ENCODE data around the gene SYCN.

The SYCN gene

GRCh38 chr19:39203372-39204341, at the start of gene SYCN:
Gene SYCN (minus strand): TSS chr19:39204263. CDS start chr19:39204254, 9 bp downstream.
- TF ChIP-seq CTCF (IDR thresholded peaks at IDR 0.05; ENCODE audit: low read depth, low read length, missing control alignments) = no peak
- H3K4me3 ChIP-seq (ENCODE audit: low read depth, low read length) = no peak within 1 kb of the TSS
- no peak for DNase-seq (ENCODE audit: low read depth)

GRCh38 chr19:39253374-39254149, 49.5 kb upstream of the SYCN start:
- no peak overlapping the region for H3K4me3 ChIP-seq (ENCODE audit: low read depth, low read length)
- no peak for DNase-seq (ENCODE audit: low read depth)
- TF ChIP-seq CTCF (IDR thresholded peaks at IDR 0.05; ENCODE audit: low read depth, low read length, missing control alignments) = no peak

GRCh38 chr19:39252458-39252857, 48.4 kb upstream of the SYCN start:
- no peak overlapping the region for H3K4me3 ChIP-seq (ENCODE audit: low read depth, low read length)
- DNase-seq (ENCODE audit: low read depth) = no peak
- TF ChIP-seq CTCF (IDR thresholded peaks at IDR 0.05; ENCODE audit: low read depth, low read length, missing control alignments) = no peak

- TF ChIP-seq CTCF (IDR thresholded peaks at IDR 0.05; ENCODE audit: low read depth, low read length, missing control alignments) = no peak
- no peak for DNase-seq (ENCODE audit: low read depth)
- H3K4me3 ChIP-seq (ENCODE audit: low read depth, low read length) = no peak overlapping the region
These were observed 47.8 kb upstream of the SYCN start for GRCh38 chr19:39251846-39252245.

GRCh38 chr19:39251081-39251480, 47.0 kb upstream of the SYCN start:
- no peak for TF ChIP-seq CTCF (IDR thresholded peaks at IDR 0.05; ENCODE audit: low read depth, low read length, missing control alignments)
- no peak overlapping the region for H3K4me3 ChIP-seq (ENCODE audit: low read depth, low read length)
- DNase-seq (ENCODE audit: low read depth) = no peak

GRCh38 chr19:39248806-39249205, 44.7 kb upstream of the SYCN start, which contains the start of gene IFNL4:
Gene IFNL4 (minus strand): TSS chr19:39248856.
- no peak within 1 kb of the TSS for H3K4me3 ChIP-seq (ENCODE audit: low read depth, low read length)
- no peak for TF ChIP-seq CTCF (IDR thresholded peaks at IDR 0.05; ENCODE audit: low read depth, low read length, missing control alignments)
- no peak for DNase-seq (ENCODE audit: low read depth)
